Measurements from ENCODE around the gene ASB8. TPM values are rescaled to one million over a fixed set of nuclear protein-coding genes. Genes with fewer than 3 reads are reported as not detected.

ASB8 gene
- total and polyA plus RNA-seq, 2 of the 4 experiments (the other 2 are of a cell fraction) = 22.9 to 26.7 TPM

DNA sequence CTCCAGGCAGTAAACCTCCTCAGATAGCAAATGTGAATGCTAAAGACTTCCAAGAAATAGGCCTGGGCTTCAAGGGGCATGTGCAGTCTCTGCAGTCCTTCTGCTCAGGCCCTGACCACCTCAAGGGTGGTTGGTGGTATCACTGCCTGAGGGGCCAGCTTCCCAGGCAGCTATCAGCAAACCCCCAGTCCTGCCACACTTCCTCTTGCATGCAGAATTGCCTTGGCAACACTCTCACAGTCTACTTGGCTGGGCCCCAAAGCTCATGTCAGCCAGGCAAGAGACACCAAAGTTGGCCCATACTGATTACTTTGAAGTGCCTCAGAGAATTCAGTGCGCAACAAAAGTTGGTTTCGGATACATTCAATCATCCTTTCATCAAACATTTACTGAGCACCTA is 3.5 kb upstream of the ASB8 start:
- Histone ChIP-seq H3K9me1 (ENCODE audit: insufficient read depth, low read length) (peaks cover 5% of the 10 kb centered on the region), H3K27me3 (ENCODE audit: control insufficient read depth, insufficient read depth, low read length) (peaks cover 4% of the 10 kb centered on the region), H3K23ac (ENCODE audit: low read depth, low read length) (no peak overlapping the region), H2BK15ac (ENCODE audit: low read depth, low read length) (no peak overlapping the region), H2BK120ac (ENCODE audit: low read depth, low read length) (no peak overlapping the region), H3K9me3 (ENCODE audit: control insufficient read depth, insufficient read depth, low read length) (no peaks in the 10 kb centered on the region), H3K27ac (ENCODE audit: insufficient read depth, low read length) (no peak overlapping the region), H3K18ac (ENCODE audit: low read depth, low read length) (no peak overlapping the region), H3K4me3 (ENCODE audit: insufficient read depth, low read depth, low read length) (no peak overlapping the region), H2AFZ (replicated peaks; ENCODE audit: low read length, poor library complexity) (no peak overlapping the region), H3K9ac (ENCODE audit: low read depth, low read length) (no peak overlapping the region), H4K8ac (ENCODE audit: low read depth in 2 of 2, low read length in 2 of 2) (no peak overlapping the region), H4K5ac (ENCODE audit: low read depth, low read length) (no peak overlapping the region), H3K79me1 (ENCODE audit: low read depth in 1 of 2, low read length in 2 of 2) (peaks cover 3 to 13% of the 10 kb centered on the region in 2 experiments; a peak in 3 of 4 replicates), H4K20me1 (ENCODE audit: insufficient read depth, low read length) (no peaks in the 10 kb centered on the region), H2AK5ac (ENCODE audit: low read depth, low read length) (no peak overlapping the region), H2AK9ac (replicated peaks; ENCODE audit: low read depth, low read length, poor library complexity) (no peak overlapping the region), H2BK20ac (ENCODE audit: low read depth, low read length) (no peak overlapping the region), H3K36me3 (ENCODE audit: control insufficient read depth, insufficient read depth, low read length) (no peaks in the 10 kb centered on the region), H3K4ac (ENCODE audit: low read depth, low read length) (no peak overlapping the region), H4K91ac (ENCODE audit: insufficient read depth, low read depth, low read length) (no peak overlapping the region), H3K4me2 (ENCODE audit: low read depth, low read length) (no peak overlapping the region), H3K56ac (ENCODE audit: extremely low read depth, insufficient read depth, low read length) (no peak overlapping the region), H2BK5ac (ENCODE audit: low read depth, low read length, poor library complexity, severe bottlenecking) (no peak overlapping the region), H3K14ac (replicated peaks; ENCODE audit: low read depth, low read length) (no peak overlapping the region), H3K4me1 (ENCODE audit: control insufficient read depth, insufficient read depth, low read length) (peaks cover 2% of the 10 kb centered on the region; the same call in 1 of the 2 replicates)
- TF ChIP-seq RCOR1 (IDR thresholded peaks at IDR 0.05; ENCODE audit: insufficient replicate concordance, low read length) = no peak
- TF ChIP-seq, protein P1, sequence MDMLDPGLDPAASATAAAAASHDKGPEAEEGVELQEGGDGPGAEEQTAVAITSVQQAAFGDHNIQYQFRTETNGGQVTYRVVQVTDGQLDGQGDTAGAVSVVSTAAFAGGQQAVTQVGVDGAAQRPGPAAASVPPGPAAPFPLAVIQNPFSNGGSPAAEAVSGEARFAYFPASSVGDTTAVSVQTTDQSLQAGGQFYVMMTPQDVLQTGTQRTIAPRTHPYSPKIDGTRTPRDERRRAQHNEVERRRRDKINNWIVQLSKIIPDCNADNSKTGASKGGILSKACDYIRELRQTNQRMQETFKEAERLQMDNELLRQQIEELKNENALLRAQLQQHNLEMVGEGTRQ (IDR thresholded peaks at IDR 0.05; ENCODE audit: low read depth, low read length) = no peak
- no peak for TF ChIP-seq MXI1 (IDR thresholded peaks at IDR 0.05; ENCODE audit: borderline replicate concordance, low read depth, low read length)
- TF ChIP-seq FOS (IDR thresholded peaks at IDR 0.05; ENCODE audit: low read depth, low read length) = no peak
- BruUV-seq (replicated peaks) = no TSS peak
- ChIA-PET CTCF (no interaction called here), POLR2A (ENCODE audit: unreplicated experiment) (no interaction called here)
- DNase-seq = no peak
- ATAC-seq (ENCODE audit: low read depth) = no peak
- in situ Hi-C loops (cut with MboI; ENCODE audit: low sequenced_read_pairs) = no loop called here
- intact Hi-C loops (cut with micrococcal nuclease) = loop anchor here (10.0 kb wide), 1 partner anchor 446 kb away; no protein-coding TSS in a partner anchor
- dilution Hi-C loops (cut with HindIII; ENCODE audit: low sequenced_read_pairs, unreplicated experiment) = no loop called here
- no CpG with 5 or more reads among the region's 2 CpGs for WGBS, 2 experiments (ENCODE audit: extremely low coverage in 2 of 2, insufficient read length in 1 of 2)

Measured in IMR-90 (cell line).